HG02970 (cell line): ENCODE measurements around the gene ZBBX.

Experiments
- ATAC-seq: cut with Tn5 transposase; IDR thresholded peaks from one replicate; pipeline ENCODE4 v1.9.1; 2021; ENCODE audit warnings: mild to moderate bottlenecking, moderate library complexity, moderate number of reproducible peaks; ENCODE audit not compliant: unreplicated experiment, low FRiP score

Gene ZBBX

DNA sequence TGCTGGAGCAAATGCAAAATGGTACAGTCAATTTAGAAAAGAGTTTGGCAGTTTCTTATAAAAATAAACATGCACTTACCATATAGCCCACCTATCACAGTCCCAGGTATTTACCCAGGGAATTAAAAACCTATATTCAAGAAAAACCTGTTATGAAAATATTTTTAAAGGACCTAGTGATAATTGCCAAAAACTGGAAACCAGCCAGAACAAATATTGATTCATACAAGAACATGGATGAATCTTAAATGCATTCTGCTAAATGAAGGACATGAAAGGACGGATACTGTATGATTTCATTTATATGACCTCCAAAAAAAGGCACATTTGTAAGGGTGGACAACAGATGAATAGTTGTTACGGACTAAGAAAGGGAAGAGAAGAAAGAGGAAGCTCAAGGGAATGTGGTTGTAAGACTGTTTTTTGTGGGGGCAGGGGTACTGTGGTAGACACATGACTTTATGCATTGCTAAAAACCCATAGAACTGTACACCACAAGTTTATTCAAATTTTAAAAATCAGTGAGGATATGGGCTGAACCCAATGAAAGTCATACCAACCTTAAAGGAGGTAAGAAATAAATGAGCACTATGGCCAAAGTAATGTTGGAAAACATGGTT, 61.0 kb downstream of the ZBBX start:
- ATAC-seq = no peak

GRCh38 chr3:167318306-167318705, 61.8 kb downstream of the ZBBX start:
- no peak for ATAC-seq

GRCh38 chr3:167306319-167306718, 73.8 kb downstream of the ZBBX start:
- ATAC-seq = no peak

DNA sequence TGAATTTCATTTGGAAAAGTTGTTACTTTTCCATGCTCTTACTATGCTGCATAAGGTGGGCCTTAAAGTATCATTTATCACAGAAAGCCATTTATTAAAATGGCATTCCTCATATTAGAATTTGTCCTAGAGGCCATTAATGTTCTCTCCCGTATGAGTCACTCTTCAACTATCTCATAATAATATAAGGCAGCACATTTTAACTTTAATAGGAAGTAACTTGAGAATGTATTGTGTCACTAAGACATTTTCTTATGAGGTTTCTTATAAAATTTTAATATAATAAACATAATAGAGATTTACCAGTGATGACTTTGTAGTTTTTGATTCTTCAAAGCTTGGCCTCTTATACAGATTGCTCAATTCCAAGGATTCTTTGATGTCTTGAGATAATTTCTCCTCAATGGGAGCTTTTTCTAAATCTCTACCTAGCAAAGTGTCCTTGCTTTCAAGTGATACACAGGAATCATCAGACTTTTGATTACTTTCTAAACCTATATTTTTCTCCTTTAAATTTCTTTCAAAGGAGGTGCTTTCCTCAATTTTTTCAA, 74.7 kb downstream of the ZBBX start:
- ATAC-seq = no peak

DNA sequence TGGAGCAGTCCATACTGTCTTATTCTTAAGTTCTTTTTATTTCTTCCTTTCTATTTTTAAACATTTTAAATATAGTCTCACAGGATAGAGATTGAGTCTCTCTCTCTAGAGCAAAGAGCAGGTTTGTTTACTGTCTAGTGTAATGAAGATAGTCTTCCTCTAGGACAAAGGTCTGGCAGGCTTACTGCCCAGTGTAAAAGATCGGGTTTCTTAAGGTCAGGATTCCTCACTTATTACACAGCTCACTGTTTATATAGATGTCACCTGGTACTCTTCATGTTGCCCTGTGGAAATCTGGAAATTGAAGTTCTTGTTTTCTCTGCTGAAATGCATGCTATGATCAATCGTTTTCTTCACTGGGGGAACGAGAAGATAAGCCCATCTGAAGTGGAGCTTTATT, 76.0 kb downstream of the ZBBX start:
- ATAC-seq = no peak

- no peak for ATAC-seq
Observed at GRCh38 chr3:167302678-167303077, 77.4 kb downstream of the ZBBX start.

- ATAC-seq = no peak
Observed at GRCh38 chr3:167300207-167300606, 79.9 kb downstream of the ZBBX start.

- ATAC-seq = no peak
Observed at GRCh38 chr3:167289435-167289834, 90.7 kb downstream of the ZBBX start.

DNA sequence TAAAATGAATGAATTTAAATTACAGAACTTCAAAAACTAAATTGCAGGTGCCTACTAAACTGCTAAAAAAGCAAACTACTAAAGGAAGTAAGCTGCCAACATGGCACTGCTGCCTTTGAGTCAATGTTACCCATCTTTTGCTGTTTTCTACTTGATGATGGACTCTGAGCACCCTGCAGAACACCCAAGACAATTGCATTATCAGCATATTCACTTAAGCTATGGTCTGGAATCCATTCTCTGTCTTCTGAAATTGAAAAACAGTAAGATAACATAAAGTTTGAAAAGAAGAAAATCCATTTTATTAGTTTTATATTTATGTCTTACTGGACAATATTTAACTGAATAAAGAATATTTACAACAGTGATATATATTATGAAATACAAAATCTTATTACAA, 91.4 kb downstream of the ZBBX start:
- ATAC-seq = no peak

DNA sequence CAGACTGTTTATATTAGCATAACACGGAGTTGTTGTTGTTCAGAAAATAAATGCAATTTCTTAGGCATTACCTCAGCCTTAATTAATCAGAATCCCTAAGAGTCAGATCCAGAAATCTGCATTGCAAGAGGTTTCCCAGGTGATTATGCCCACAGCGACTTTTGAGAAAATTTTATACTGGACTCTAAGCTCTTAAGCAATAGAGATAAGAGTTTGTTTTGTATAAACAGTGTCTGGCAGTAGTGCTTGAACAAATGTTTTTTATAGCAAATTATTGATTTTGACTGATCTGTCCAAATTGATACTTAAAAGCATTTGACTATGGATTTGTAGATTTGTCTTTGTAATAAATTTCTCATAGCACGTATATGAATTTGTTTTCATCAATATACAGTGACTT, 92.8 kb downstream of the ZBBX start:
- ATAC-seq = no peak

DNA sequence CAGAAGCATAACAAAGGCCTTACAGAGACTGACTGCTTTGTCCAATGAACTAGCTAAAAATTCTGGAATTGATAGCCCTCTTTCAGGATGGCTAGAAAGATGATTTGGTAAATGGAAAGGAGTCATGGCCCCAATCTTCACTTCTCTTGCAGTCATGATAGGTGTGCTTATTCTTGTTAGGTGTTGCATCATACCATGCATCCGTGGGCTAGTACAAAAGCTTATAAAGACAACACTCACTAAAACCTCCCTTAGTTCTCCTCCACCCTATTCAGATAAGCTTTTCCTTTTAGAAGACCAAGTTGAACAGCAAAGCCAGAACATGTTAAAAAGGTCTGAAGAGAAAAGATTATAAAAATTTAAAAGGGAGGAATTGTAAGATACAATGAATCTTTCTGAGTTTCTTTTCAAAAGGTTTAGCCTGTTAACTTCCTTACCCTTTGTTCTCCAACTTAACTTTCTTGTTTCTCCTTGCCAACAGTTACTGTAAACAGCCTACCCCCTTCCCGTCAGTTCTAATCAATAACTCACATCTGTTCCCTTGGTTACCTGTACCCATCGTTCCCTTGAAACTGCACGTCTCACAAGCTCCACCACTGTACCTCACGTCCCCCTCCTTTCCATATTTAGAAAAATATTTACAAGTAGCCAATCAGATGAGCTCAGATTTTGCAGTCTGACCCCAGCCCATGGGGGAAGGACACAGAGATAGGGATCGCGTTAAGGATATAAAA, 105.8 kb downstream of the ZBBX start:
- ATAC-seq = no peak

- no peak for ATAC-seq
Observed at GRCh38 chr3:167253037-167253436, 127.1 kb downstream of the ZBBX start.

GRCh38 chr3:167251678-167252077, 128.4 kb downstream of the ZBBX start:
- ATAC-seq = no peak

DNA sequence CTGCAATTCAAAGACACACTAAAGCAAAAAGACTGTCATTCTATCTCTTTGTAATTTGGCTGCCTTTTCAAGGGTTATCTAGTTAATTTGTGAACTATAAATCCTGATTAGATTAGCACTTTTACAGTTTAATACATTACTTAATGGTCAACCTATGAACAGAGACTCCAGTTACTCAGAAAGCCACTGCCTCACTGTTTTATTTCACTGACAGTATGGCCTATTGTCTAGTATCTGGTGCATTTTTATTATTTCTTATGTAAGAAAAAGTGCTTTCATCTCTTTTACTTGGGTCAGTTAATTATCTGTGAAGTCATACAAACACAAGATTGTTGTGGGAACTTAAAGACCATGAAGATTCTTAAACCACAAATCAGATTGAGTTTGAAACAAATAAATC, 133.8 kb downstream of the ZBBX start:
- no peak for ATAC-seq

- ATAC-seq = no peak
Observed at GRCh38 chr3:167241048-167241845, 138.8 kb downstream of the ZBBX start.

- no peak for ATAC-seq
Observed at GRCh38 chr3:167228135-167228534, 152.0 kb downstream of the ZBBX start.

DNA sequence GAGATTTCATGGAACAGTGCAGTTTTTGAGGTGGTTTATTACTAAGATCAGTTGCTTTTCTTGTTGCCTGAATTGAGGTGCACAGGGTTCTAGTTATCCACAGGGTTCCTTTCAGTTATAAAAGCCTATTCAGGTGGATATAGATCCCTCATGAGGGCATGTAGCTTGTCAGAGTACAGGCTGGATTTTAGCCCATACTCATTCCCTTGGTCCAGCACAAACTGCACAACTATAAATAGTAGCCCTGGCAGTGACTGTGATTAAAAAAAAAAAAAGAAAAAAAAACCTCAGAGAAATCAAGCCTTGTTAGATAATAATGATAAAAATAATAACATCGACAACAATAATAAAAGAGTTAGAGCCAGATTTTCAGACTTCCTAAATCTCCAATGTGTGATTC, 154.3 kb downstream of the ZBBX start:
- ATAC-seq = no peak

GRCh38 chr3:167209011-167209410, 171.1 kb downstream of the ZBBX start:
- ATAC-seq = no peak

DNA sequence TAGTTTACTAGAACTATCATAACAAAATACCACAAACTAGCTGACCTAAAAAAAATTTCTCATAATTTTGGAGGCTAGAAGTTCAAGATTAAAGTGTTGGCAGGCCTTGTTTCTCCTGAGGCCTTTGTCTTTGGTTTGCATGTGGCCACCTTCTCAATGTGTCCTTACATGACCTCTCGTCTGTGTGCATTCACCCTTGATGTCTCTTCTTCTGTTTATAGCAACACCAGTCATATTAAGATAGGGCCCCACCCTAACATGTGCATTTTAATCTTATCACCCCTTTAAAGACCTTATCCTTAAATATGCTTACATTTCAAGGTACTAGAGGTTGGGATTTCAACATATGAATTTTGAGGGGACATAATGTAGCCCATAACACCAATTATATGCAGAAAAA, 177.0 kb downstream of the ZBBX start:
- no peak for ATAC-seq

DNA sequence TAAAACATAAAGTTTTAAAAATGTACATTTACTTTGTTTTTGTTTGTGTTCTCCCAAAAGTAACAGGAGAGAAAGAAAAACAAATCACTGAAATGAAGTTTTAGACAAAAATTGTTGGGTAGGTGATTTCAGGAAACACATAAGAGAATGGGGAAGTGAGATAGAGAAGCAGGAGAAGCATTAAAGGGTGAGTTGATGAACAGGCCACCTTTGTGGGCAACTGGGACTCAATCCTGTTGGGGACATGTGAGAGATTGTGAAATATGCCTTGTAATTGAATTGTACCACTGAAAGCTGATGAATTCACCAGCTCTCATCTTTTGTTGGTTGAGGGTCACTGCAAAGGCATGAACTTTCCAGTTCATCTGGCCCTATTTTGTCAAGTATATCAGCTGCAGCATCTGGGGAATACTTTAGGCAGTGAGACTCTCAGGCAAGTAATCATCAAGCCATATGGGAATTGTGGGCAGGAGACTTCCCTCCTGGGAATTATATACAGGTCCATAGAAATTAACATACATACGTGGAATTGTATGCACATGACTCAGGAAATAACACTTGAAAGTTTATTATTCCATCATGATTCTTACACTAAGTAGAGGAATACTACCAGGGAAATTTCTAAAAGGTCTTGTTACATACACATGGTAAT, 181.0 kb downstream of the ZBBX start:
- no peak for ATAC-seq
